Measurements from ENCODE around the gene PPARA. TPM values are rescaled to one million over a fixed set of nuclear protein-coding genes. Genes with fewer than 3 reads are reported as not detected.

The PPARA gene
- total RNA-seq = 10.8 and 14.2 TPM in 2 replicates

DNA sequence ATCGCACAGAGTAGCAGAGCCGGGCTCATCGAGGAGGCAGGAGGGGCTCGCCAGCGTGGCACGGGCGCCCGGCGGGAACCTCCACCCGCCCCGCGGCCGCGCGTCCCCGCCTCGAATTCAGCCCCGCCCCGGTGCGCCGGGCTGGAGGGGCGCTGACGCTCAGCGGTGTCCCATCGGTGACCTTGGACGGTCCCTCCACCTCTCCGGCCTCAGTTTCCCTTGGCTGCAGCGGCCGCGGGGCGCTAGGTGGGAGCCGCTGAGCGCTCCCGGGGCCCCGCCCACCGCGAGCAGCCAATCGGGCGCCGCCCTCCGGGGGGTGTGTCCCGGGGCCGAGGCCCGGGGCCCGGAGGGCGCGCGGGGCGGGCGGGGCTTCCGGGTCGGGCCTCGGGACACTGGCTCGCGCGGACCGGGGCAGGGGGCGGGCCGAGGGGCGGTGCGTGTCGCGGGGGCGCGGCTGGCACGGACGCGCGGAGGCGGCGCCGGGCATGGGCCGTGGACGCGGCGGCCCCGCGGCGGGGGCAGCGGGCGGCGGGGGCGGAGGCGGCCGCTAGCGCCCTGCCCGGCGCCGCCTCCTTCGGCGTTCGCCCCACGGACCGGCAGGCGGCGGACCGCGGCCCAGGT lies at the start of gene PPARA:
Gene PPARA, plus strand, starts transcription at position 493 of the 621 bp plus-strand sequence. CDS start 47,858 bp downstream, outside the sequence.

DNA sequence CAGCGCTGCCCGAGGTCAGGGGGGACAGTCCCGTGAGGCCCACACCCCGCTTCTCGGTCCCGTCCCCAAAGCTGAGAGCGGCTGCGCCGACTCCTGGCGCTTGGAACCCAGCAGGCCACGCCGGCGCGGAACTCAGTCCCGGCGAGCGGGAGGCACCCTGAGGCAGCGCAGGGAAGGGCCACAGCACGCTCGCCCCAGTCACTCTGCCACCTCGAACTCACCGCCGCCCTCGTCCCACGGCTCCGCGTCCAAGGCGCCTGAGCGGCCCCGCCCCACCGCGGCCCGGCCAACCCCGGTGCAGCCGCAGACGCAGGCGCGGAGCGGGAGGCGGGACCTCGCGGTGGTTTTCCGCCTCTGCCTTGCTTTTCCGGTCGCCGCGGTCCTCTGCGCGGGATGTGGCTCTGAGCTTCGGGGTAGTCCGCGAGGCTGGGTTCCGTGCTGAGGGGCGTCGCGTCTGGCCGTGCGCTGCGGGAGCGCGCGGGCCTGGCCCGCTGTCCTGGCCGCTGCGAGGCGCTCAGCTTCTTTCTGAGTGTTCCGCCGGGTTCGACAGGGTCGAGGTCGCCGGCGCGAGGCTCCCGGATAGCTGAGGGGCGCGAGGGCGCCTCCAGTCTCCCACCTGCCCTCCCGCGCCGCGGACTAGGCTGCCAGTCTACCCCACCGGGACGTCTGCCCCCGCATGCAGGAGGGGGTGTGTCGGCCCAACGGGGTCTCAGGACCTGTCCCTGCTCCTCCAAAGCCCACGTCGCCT lies 99.9 kb downstream of the PPARA start, which contains the start of gene CDPF1:
Gene CDPF1, minus strand, starts transcription at position 259 of the 748 bp plus-strand sequence. CDS start 2,009 bp downstream, outside the sequence.

DNA sequence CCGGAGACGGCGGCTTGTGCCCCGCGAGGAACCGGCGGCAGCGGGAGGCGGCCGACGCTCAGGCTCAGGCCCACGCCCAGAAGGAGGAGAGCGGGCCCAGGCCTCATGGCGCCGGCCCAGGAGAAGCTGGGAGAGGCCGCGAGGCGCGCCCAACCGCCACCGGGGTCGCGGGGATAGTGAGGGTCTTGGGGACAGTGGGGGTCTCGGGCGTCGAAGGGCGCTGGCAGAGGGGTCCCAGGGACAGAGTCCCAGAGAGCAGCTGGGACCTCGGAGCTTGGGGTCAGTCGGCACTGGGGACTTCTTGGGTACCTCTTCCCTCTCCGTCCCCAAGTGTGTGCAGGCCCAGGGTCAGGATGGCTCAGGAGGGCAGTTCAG lies 112.9 kb downstream of the PPARA start, which contains the start of gene PKDREJ:
Gene PKDREJ, minus strand, starts transcription at position 128 of the 375 bp plus-strand sequence. Its CDS starts 21 bp downstream, at position 107.

DNA sequence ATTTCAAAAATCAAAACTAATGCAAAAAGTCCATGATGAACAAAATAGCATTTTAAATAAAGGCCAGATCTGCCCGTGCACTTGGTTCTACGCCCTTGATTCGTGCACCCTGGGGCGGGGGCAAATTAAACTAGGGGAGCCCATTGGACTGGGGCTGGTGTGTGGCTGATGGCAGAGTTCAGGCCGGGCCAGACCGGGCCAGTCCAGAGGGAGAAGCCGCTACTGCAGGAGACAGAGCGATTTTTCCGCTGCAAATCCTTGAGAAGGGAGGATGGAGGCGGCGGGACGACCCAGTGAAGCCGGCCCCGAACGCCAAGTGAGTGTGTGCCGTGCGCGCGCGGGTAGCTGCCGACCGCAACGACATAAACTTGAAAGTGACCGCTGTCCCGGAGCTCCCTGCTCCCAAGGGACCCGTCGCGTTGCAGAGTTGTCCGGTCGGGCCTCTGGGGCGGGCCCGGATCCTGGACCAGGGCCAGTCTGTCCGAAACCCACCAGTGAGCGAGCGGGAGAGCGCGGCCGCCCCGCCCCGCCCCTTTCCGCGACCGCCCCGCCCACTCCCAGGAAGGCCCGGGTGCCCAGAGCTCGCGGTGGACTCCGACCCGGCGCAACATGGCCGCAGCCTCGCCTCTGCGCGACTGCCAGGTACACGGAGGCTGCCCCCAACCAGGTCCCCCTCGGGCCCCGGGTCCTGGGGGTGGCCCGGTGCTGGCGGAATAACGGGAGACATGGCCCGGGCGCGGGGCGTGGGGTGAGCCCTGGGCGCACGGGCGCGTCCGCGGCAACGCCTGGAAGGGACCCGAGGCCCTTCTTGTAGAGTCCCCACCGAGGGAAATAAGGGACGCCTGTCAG lies 117.3 kb downstream of the PPARA start, which contains the start of gene TTC38:
Gene TTC38, plus strand, starts transcription at position 578 of the 849 bp plus-strand sequence. Its CDS starts 32 bp downstream, at position 610.

Other genes starting within 250 kb of the PPARA start
- 0.33 TPM in 1 of 2 replicates, not detected in the other for gene WNT7B, start 173.4 kb upstream of the PPARA start, total RNA-seq
- gene CDPF1, start 99.8 kb downstream of the PPARA start, total RNA-seq = 7.4 and 11.7 TPM in 2 replicates
- not detected in 2 replicates for gene PKDREJ, start 112.8 kb downstream of the PPARA start, total RNA-seq
- gene TTC38, start 117.5 kb downstream of the PPARA start, total RNA-seq = 27.4 and 30.0 TPM in 2 replicates
- 4.2 and 16.8 TPM in 2 replicates for gene GTSE1, start 146.3 kb downstream of the PPARA start, total RNA-seq
- gene TRMU, start 185.2 kb downstream of the PPARA start, total RNA-seq = 30.4 and 44.4 TPM in 2 replicates